D721Med (cell line): ENCODE measurements around the gene RNF144A.
"Not testable (repeated sequence)": the region's sequence is repeated elsewhere in the genome, so short reads cannot be mapped to it uniquely, and the experiment has no call there.

Experiments
- DNase-seq: peaks from one replicate; pipeline ENCODE4 v3.0.0; 2011; ENCODE audit warnings: low spot score; ENCODE audit not compliant: insufficient read length
- FAIRE-seq: peaks from 2 replicates; lab custom pipeline; 2011; peaks lifted over from hg19 to GRCh38; lab: Jason Lieb, UNC
- TF ChIP-seq, protein P1 (sequence below): IDR thresholded peaks from 2 replicates; pipeline ENCODE4 v1.5.1; 2012; ENCODE audit warnings: mild to moderate bottlenecking, control low read depth; ENCODE audit not compliant: insufficient read depth; ENCODE audit errors: missing control alignments

The RNF144A gene

DNA sequence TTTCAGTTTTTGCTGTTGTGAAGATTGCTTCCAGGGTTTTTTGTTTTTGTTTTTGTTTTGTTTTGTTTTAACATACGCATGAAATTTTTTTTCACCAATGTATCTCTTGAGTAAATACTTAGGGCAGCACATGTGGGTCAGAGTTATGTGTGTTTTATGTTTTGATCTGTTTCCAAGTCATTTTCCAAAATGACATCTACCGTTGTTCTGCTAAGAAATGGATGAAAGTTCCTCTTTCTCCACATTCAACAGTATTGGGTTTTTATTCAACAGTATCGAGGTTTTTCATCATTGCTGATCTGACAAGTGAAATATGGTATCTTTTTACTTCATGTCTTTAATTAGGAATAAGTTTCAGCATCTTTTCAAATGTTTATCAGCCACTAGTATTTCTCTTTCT lies 16.7 kb downstream of the RNF144A start:
- TF ChIP-seq, protein P1, sequence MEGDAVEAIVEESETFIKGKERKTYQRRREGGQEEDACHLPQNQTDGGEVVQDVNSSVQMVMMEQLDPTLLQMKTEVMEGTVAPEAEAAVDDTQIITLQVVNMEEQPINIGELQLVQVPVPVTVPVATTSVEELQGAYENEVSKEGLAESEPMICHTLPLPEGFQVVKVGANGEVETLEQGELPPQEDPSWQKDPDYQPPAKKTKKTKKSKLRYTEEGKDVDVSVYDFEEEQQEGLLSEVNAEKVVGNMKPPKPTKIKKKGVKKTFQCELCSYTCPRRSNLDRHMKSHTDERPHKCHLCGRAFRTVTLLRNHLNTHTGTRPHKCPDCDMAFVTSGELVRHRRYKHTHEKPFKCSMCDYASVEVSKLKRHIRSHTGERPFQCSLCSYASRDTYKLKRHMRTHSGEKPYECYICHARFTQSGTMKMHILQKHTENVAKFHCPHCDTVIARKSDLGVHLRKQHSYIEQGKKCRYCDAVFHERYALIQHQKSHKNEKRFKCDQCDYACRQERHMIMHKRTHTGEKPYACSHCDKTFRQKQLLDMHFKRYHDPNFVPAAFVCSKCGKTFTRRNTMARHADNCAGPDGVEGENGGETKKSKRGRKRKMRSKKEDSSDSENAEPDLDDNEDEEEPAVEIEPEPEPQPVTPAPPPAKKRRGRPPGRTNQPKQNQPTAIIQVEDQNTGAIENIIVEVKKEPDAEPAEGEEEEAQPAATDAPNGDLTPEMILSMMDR = no peak
- DNase-seq = no peak
- peak; percentile 44 for FAIRE-seq

DNA sequence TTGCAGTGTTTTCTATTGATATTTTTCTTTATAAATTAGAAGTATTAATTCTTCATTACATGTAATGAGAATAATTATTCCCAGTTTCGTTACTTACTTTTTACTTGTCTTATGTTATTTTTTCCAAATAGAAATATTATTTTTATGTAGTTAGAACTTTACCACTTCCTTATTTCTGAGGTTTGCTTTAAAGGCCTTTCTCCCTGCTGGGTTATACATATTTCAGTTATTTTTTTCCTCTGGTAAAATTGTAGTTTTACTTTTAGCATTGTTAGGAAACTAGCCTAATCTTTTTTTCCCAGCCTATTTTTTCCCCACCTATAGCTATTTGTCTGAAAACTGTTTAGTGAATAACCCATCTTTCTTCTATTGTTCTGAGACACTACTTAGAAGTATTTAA lies 17.1 kb downstream of the RNF144A start:
- TF ChIP-seq, protein P1 = no peak
- DNase-seq = no peak
- no peak for FAIRE-seq

DNA sequence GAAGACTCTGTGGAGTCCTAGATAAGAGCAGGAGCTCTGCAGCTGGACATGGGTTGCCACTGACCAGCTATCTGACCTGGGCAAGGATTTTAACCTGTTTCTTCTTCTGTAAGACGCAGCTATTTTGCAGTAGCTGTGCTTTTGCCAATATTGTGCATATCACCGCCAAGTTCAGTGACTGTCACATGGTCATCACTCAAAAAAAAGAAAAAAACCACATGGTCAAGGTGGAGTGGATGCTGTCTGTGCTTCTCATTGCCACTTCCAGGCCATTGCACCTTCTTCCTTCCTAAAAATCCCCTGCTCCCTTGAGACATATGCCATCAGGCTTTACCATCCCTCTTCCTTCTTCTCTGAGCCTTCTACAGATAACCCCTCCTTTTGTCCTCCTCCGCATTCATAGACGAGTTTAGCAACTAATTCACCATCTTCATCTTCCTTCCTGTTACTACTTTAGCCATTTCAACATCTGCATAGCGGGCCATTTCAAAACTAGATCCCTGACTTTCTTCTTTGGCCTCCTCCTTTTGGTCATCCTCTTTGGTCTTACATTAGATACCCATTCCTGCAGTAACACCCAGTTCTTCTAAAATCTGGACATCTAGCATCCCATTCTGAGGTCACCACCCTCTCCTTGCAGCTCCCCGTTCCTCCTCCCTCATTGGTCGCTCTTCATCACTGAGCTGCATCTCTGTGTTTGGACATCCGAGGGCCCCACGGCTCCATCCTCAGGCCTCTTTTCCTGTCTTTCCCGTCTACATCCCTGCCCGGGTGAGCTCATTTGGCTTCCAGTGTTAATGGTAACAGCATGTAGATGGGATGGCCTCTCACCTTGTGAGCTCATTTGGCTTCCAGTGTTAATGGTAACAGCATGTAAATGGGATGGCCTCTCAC lies 17.8 kb downstream of the RNF144A start:
- FAIRE-seq = no peak
- no peak for DNase-seq
- TF ChIP-seq, protein P1 = no peak

- DNase-seq, FAIRE-seq: not testable (repeated sequence)
Observed at GRCh38 chr2:6935652-6936020, 18.4 kb downstream of the RNF144A start.

DNA sequence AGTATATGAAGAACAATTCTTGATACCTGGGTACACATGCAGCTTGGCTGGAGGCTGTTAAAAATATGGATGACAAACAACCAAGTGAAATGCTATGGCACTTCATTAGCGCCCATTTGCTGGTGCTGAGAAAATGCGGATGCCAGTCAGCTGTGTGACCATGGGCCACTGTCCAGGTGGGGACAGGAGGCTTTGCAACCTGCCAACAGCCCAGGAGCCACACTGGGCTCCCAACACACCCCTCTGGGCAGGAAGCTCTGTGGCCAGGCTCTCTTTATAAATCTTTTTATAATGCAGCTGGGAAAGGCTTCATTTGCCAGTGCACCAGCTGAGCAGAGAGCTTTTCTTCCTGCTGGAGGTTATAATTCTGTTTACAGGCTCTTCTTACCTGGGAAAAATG lies 19.9 kb downstream of the RNF144A start:
- no peak for FAIRE-seq
- TF ChIP-seq, protein P1 = no peak
- DNase-seq = no peak

GRCh38 chr2:6937582-6937981 lies 20.4 kb downstream of the RNF144A start:
- FAIRE-seq = no peak
- no peak for DNase-seq
- TF ChIP-seq, protein P1 = no peak

- FAIRE-seq (no peak), DNase-seq (no peak)
- TF ChIP-seq, protein P1 = no peak
Observed at GRCh38 chr2:6939071-6939470, 21.9 kb downstream of the RNF144A start.
